ENCODE data around the gene C1QTNF1.

C1QTNF1 gene

DNA sequence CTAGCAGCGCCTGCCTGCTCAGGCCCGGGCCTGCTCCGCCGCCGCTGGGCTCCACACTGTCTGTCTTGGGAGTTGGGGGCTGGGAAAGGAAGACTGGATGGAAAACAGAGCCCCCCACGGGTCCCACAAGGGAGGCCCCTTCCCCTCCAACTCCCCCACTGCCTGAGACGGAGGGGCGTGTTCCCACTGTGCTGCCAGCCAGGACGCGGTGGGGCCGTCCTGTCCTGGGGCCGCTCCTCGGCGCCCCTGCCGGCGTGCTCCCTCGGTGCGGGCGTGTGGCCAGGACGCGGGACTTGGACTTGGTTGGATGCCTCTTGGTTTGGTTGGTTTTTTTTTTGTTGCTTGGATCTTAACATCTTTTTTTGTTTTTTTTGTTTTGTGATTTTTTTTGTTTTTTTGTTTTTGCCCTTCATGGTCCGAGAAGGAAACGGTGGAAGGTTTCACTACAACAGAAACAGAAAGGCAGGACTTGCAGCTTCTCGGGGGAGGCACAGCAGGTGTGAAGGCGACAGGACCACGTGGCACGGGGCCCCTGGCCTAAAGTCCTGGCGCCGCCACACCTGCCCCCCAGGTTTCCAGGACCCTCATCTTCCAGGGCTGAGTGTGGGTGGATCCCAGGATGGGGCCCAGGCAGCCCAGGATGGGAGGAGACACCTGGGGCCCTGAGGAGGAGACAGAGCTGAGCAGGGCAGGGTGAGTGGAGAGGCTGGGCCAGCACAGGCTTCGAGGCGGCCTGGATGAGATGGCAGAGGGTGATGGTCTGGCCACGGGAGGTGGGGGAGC is 66.7 kb downstream of the C1QTNF1 start:
- peak; percentile 51 for DNase-seq (ENCODE audit: low spot score)

DNA sequence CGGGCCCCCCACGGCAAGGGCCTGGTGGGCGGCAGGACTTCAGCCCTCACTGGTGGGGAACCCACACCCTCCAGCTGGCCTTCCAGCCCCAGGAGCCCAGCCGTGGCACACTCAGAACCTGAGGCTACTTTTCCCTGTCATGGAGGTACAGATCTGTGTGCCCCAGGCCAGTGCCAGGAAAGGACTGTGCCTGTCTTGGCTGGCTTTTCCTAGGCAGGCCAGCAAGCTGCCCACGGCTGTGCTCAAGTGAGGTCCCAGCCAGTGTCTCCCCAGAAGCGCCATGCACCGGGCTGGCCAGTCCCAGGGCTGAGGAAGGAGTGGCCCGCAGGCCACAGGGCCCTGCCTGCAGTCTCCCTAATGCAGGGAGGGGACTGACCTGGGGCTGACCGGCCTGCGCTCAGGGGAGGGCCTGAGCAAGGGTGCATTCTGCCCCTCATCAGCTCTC is 67.3 kb downstream of the C1QTNF1 start:
- no peak for DNase-seq (ENCODE audit: low spot score)

DNA sequence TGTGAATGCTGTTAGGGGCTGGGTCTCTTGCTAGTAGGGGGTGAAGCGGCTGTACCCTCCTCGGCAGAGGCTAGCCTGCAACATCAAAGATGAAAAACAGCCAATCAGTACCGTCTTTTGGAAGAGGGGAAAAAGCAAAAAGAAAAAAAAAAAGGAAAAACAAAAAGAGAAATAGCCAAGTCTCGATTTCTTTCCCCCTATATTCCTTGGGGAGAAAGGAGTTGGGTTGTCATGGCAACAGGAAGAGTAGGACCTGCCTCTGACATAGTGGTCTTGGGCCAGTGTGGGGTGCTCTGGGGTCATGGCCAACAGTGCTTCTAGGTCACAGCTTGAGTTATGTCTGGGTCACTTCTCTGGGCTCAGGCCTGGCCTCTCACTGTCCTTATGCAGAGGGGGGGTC is 68.6 kb downstream of the C1QTNF1 start:
- no peak for DNase-seq (ENCODE audit: low spot score)

DNA sequence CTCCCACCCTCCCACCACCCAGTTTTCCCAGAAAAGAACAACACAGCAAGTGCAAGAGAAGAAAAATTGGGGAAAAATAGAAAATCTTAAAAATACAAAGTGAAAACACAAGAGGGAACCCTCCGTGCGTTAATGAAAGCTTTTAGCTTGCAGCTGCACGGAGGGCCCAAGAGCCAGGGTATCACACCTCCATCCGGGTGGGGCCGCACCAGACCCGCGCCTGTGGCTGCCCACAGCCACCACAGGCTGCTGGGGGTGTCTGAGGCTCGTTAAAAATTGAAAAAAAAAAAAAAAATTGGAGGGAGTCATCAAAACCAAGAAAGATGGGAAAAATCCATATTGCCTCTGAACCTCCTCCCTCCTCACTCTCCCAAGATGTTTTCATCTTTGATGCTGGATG is 69.3 kb downstream of the C1QTNF1 start:
- DNase-seq (ENCODE audit: low spot score): no peak

DNA sequence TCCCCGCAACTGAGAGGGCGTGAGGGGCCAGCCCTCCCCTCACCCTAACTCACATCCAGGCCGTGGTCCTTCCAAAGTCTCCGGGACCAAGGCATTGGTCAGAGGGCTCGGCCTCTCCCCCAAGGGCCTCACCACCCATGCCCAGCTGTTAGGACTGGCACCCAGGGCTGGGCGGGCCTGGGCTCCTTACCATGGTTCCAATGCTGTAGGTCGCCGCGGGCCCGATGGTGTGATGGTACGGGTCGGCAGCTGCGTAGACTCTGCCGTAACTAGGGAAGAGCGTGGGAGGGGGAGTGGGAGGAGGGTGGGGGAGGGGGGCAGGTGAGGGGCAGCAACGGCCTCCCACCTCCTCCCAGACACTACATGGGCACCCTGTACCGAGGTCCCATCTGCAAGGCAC is 70.3 kb downstream of the C1QTNF1 start:
- DNase-seq (ENCODE audit: low spot score): no peak

DNA sequence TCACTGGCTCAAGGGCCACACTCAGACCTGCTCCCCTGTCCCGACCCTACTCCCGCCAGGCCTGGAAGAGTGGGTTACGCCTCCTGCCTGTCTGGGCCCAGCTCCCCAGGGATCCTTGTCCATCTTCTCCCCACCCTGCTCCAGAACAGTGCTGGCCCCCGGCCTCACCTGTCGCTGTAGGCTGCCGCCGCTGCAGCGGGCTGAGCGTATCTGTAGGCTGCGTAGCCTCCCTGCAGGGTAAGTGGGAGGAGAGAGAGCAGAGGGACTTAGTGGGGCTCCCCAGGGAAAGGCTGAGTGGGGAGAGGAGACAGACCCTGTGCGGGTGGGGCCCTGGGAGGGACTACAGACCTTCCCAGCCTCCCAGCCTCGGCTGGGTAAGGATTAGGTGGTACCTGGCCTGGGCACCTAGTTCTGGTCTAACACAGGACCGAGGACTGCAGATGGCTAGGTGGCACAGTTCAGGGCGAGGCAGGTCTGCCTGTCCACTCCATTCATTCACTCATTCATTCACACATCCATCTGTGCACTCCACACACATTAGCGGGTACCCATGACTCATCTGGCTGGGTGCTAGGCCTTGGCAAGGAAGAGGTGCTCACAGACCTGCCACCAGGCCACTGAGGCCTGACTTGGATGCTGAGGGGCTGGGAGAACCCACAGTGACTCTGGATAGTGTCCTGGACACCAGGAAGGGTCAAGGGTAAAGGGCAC is 71.5 kb downstream of the C1QTNF1 start:
- DNase-seq (ENCODE audit: low spot score): no peak

DNA sequence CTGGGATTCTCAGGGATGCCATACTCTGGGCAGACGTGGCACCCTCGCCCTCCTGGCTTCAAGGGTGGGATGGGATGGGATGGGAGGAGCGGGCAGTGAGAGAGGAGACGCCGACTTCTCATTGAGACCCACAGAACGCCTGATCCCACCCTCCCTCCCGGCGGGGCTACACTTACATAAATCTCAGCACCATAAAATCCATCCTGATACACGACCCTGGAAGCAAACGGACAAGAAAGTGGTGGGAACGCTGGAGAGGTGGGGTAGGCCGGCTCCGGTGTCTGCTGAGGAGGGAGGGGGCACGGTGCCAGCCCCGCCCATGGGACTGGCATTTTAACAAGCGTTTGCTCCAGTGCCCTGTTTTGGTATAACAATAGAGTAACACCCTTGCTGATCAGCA is 72.5 kb downstream of the C1QTNF1 start:
- DNase-seq (ENCODE audit: low spot score): no peak

DNA sequence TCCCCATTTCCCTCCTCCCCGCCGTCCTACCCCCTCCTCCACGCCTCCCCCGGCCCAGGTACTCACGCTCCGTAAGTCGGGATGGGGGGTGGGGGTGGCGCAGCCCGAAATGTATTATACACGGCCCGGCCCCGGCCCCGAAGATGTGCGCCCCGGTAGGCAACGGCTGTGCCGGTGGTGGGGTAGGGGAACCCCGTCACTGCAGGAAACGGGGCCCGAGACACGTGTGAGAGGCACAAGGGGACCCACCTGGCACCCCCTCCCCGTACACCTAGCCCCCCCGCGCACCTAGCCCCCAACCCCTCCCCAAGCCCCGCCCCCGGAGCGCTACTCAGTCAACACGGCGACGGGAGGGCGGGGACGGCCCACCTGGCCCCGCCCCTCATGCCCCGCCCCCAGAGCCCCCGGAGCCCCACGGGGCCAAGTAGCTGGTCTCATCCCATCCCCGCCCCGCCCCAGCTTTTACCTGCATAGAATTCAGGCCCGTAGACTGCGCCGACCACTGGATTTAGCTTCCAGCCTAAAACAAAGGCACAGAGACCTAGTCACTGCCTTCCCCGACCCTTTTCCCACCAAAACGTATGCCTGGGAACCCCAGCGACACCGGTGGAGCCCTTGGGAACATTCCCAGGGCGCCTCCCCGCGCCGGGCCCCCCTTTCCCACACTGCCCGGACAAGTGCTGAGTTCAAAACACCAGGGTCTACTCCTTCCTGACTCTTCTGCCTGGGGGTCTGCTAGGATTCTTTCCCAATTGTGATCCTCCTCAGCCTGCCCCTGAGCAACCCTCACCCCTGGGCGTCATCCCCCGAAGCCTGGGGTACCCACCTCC is 73.5 kb downstream of the C1QTNF1 start:
- DNase-seq (ENCODE audit: low spot score): no peak

DNA sequence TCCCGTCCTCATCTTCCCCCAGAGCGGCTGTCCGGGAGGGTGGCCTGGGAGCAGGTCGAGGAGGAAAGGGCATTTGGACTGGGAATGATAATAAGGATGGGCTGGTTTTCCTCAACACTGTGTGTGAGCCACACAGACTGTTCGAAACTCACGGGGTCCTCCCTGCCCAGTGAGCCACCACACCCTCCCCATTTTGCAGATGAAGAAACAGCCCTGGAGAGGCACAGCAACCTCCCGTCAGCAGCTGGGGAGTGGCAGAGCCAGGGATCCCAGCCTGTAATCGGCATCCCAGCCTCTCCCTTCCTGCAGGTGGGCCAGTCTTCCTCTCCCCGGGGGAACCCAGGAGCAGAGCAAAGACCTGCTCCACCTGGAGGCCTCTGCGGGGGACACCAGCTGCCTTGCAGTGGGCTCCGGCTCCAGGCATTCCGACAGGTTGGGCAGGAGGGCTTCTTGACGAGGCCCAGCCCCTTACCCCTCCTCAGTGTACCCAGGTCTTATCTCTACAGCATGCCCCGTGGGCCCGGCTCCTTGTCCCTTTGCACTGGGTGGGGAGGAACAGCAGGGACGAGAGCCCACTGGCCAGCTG is 74.4 kb downstream of the C1QTNF1 start:
- no peak for DNase-seq (ENCODE audit: low spot score)

Data from SK-N-DZ (cell line).